ENCODE results near the gene CABLES2. TPM values are rescaled to one million over a fixed set of nuclear protein-coding genes. Genes with fewer than 3 reads are reported as not detected.

CABLES2 gene
- total and polyA plus RNA-seq, 3 experiments from 2014 or later, result 3.2 to 9.2 (median 8.6) TPM

DNA sequence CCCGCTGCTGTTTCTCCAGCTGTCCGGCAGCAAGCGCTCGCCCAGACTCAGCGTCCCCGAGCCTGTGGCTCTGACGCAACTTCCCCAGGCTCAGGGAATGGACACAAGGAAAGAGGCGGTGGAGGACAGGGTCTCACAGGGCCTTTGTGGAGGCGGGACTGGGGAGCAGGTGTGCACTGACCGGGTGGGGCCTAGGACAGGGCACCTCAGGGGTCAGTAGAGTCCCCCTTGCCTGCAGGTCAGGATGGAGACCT lies 60.0 kb downstream of the CABLES2 start:
- Histone ChIP-seq H3K4me1 (ENCODE audit: insufficient read depth, low read length) (no peaks in the 10 kb centered on the region), H3K36me3 (ENCODE audit: insufficient read depth, low read length) (no peaks in the 10 kb centered on the region), H3K27me3 (ENCODE audit: insufficient read depth, low read length, poor library complexity, severe bottlenecking) (no peaks in the 10 kb centered on the region), H3K9me3 (ENCODE audit: low read length) (no peaks in the 10 kb centered on the region), H3K4me3 (ENCODE audit: low read length) (no peak overlapping the region), H3K27ac (ENCODE audit: low read depth, low read length) (no peak overlapping the region)
- DNase-seq, result no peak
- Mint-ChIP-seq H3K9me3 (peaks cover 1 to 8% (median 3%) of the 10 kb centered on the region in 5 donors), H3K4me3 (no peak overlapping the region), H3K27ac (no peak overlapping the region), H3K36me3 (peaks cover 0 to 3% (median 0%) of the 10 kb centered on the region in 3 donors), H3K27me3 (peaks cover 0 to 4% of the 10 kb centered on the region in 2 donors), H3K4me1 (peaks cover 0 to 2% (median 0%) of the 10 kb centered on the region in 3 donors)
- POLR2A ChIA-PET, result no interaction called here
- CTCF ChIA-PET, result no interaction called here

DNA sequence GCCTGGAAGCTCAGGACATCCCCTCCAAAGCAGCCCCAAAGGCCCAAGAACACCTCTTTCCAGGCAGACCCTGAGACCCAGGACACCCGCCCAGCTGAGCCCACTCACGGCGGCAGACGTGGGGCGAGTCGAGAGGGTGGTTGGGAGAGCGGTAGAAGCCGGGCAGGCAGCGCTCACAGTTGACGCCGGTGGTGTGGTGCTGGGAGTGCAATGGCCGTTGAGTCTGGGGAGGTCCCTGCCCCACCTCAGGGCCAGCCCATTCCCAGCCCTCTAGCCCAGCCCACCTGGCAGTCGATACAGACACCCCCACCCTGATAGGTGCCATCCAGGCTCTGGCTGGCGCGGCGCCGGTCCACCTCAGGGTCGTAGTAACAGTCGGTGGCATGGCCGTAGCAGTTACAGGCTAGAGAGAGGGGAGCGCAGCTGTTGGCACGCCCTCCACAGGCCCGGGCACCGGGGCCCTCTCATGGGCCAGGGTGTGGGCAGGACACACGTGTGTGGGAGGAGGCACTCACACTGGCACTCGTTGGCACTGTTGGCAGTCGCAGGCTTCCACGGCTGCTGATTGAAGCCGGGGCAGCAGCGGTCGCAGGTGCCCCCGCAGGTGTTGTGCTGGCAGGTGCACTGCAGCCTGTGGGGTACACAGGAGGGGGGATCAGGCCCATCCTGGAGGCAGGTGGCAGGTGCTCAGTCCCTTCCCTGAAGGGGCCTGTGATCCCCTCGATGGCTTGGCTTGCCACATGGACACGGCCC lies 60.5 kb downstream of the CABLES2 start:
- no peaks in the 10 kb centered on the region for H3K36me3 ChIP-seq (ENCODE audit: insufficient read depth, low read length)
- H3K9me3 ChIP-seq (ENCODE audit: low read length), result no peaks in the 10 kb centered on the region
- ChIA-PET POLR2A (no interaction called here), CTCF (no interaction called here)
- no peak overlapping the region for H3K27ac ChIP-seq (ENCODE audit: low read depth, low read length)
- Mint-ChIP-seq H3K4me3 (no peak overlapping the region), H3K9me3 (peaks cover 1 to 8% (median 3%) of the 10 kb centered on the region in 5 donors), H3K4me1 (peaks cover 0 to 2% (median 0%) of the 10 kb centered on the region in 3 donors), H3K36me3 (peaks cover 0 to 3% (median 0%) of the 10 kb centered on the region in 3 donors), H3K27me3 (peaks cover 4 to 6% of the 10 kb centered on the region in 2 donors), H3K27ac (no peak overlapping the region)
- no peak overlapping the region for H3K4me3 ChIP-seq (ENCODE audit: low read length)
- no peaks in the 10 kb centered on the region for H3K27me3 ChIP-seq (ENCODE audit: insufficient read depth, low read length, poor library complexity, severe bottlenecking)
- H3K4me1 ChIP-seq (ENCODE audit: insufficient read depth, low read length), result no peaks in the 10 kb centered on the region
- DNase-seq, result no peak

DNA sequence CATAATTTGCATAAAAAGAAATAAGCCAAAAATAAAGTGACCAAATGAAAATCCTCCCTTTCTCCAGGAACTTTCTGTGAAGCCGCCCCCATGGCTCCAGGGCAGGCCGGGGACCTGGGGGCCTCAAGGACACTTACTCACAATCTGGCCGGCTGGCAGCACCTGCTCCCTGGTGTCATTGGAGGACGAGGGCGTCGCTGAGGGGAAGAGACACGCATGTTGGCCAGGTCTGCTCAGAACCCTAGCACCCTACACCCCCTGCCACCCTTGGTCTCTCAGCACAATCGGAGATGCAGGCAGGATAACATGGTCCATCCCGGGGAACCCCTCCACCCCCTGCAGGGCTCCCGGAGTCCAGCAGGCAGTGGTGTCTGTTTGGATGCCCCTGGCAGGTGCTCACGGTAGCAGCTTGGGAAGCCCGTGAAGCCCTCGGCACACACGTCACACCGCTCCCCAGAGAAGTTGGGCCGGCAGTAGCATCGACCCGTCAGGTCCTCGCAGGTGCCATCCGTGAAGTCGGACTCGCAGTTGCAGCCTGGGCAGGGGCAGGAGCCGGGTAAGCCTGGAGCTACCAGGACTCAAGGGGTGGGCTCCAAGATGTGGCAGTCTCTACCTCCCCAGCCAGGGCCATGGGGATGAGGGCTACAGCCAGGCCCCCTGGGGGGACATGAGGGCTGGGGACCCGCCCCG lies 61.3 kb downstream of the CABLES2 start:
- H3K27me3 Mint-ChIP-seq, result peaks cover 4 to 6% of the 10 kb centered on the region in 2 donors
- DNase-seq, result no peak
- Histone ChIP-seq H3K27me3 (ENCODE audit: insufficient read depth, low read length, poor library complexity, severe bottlenecking) (no peaks in the 10 kb centered on the region), H3K27ac (ENCODE audit: low read depth, low read length) (no peak overlapping the region), H3K4me1 (ENCODE audit: insufficient read depth, low read length) (no peaks in the 10 kb centered on the region), H3K9me3 (ENCODE audit: low read length) (no peaks in the 10 kb centered on the region), H3K4me3 (ENCODE audit: low read length) (no peak overlapping the region), H3K36me3 (ENCODE audit: insufficient read depth, low read length) (no peaks in the 10 kb centered on the region)
- H3K27ac Mint-ChIP-seq, result no peak overlapping the region
- ChIA-PET POLR2A (no interaction called here), CTCF (no interaction called here)
- peaks cover 1 to 8% (median 3%) of the 10 kb centered on the region in 5 donors for H3K9me3 Mint-ChIP-seq
- peaks cover 0 to 3% (median 0%) of the 10 kb centered on the region in 3 donors for H3K36me3 Mint-ChIP-seq
- no peak overlapping the region for H3K4me3 Mint-ChIP-seq
- peaks cover 0 to 2% (median 0%) of the 10 kb centered on the region in 3 donors for H3K4me1 Mint-ChIP-seq

DNA sequence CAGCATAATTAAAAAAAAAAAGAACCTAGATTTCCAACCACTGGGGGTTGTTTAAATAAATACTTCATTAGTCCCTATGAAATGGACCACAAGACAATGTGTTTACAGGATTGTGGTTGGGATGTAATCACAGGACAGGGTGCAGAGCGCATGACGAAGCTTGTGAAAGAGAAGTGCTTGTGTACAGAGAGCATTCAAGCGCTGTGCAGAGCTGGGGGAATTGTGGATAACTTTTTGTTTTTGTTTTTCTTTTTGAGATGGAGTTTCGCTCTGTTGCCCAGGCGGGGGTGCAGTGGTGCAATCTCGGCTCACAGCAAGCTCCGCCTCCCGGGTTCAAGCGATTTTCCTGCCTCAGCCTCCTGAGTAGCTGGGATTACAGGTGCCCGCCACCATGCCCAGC lies 62.3 kb downstream of the CABLES2 start:
- Histone ChIP-seq H3K27ac (ENCODE audit: low read depth, low read length) (no peak overlapping the region), H3K4me3 (ENCODE audit: low read length) (no peak overlapping the region), H3K27me3 (ENCODE audit: insufficient read depth, low read length, poor library complexity, severe bottlenecking) (no peaks in the 10 kb centered on the region), H3K36me3 (ENCODE audit: insufficient read depth, low read length) (no peaks in the 10 kb centered on the region), H3K9me3 (ENCODE audit: low read length) (no peaks in the 10 kb centered on the region), H3K4me1 (ENCODE audit: insufficient read depth, low read length) (no peaks in the 10 kb centered on the region)
- Mint-ChIP-seq H3K36me3 (peaks cover 0 to 3% (median 2%) of the 10 kb centered on the region in 3 donors), H3K4me1 (peaks cover 0 to 2% (median 0%) of the 10 kb centered on the region in 3 donors), H3K4me3 (no peak overlapping the region), H3K9me3 (peaks cover 3 to 8% (median 4%) of the 10 kb centered on the region in 5 donors), H3K27me3 (peaks cover 5 to 9% of the 10 kb centered on the region in 2 donors), H3K27ac (no peak overlapping the region)
- no peak for DNase-seq
- CTCF ChIA-PET, result no interaction called here
- POLR2A ChIA-PET, result no interaction called here

DNA sequence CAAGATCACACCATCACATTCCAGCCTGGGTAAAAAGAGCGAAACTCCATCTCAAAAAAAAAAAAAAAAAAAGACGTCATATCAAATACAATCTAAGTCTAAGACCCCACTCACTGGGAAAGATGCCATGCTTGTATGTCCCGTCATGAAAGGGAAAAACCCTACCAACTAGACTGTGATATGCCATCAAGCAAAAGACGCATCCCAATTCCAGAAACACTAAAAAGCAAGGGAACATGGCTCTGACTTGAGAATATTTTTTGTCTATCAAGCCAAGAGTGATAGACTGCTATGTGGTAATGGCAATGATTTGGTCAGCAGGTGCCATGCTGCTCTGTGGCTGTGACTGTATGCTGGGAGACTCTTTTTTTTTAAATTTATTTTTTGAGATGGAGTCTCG lies 63.0 kb downstream of the CABLES2 start:
- no peak overlapping the region for H3K27ac ChIP-seq (ENCODE audit: low read depth, low read length)
- POLR2A ChIA-PET, result no interaction called here

DNA sequence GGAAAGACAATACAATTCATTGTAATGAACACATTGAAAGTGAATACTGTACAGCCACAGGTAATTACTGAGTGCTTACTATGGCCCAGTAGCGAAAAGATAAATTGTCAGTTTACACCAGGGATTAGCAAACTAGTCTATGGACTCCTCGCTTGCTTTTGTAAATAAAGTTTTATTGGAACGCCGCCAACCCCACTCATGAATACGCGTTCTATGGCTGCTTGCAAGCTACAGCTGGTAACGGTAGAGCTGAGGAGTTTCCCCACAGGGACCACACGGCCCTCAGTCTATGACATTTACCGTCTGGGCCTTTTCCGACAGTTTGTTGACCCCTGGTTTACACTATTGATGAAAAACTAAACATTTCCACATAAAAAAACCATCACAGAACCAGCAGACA lies 64.2 kb downstream of the CABLES2 start:
- POLR2A ChIA-PET, result interaction anchor here (0.6 kb wide), 1 partner anchor 11 kb away, joined by 3 read pairs; no protein-coding TSS in a partner anchor
- H3K27ac ChIP-seq (ENCODE audit: low read depth, low read length), result no peak overlapping the region
- no peak overlapping the region for H3K4me3 Mint-ChIP-seq
- H3K27me3 ChIP-seq (ENCODE audit: insufficient read depth, low read length, poor library complexity, severe bottlenecking), result no peaks in the 10 kb centered on the region
- H3K9me3 ChIP-seq (ENCODE audit: low read length), result no peaks in the 10 kb centered on the region
- H3K4me1 ChIP-seq (ENCODE audit: insufficient read depth, low read length), result no peaks in the 10 kb centered on the region
- peaks cover 5 to 15% of the 10 kb centered on the region in 2 donors for H3K27me3 Mint-ChIP-seq
- H3K27ac Mint-ChIP-seq, result no peak overlapping the region
- CTCF ChIA-PET, result no interaction called here
- peaks cover 0 to 7% (median 0%) of the 10 kb centered on the region in 3 donors for H3K36me3 Mint-ChIP-seq
- no peaks in the 10 kb centered on the region for H3K36me3 ChIP-seq (ENCODE audit: insufficient read depth, low read length)
- H3K9me3 Mint-ChIP-seq, result peaks cover 0 to 3% (median 1%) of the 10 kb centered on the region in 5 donors
- DNase-seq, result no peak
- H3K4me3 ChIP-seq (ENCODE audit: low read length), result no peak overlapping the region
- no peaks in the 10 kb centered on the region for H3K4me1 Mint-ChIP-seq

More for the DNA sequence above, 63.0 kb downstream of the CABLES2 start:
- CTCF ChIA-PET, result interaction anchor here (0.8 kb wide), 1 partner anchor 13 kb away, joined by 3 read pairs; no protein-coding TSS in a partner anchor
- Mint-ChIP-seq H3K9me3 (peaks cover 3 to 8% (median 4%) of the 10 kb centered on the region in 5 donors), H3K36me3 (peaks cover 0 to 7% (median 2%) of the 10 kb centered on the region in 3 donors), H3K27me3 (peaks cover 5 to 13% of the 10 kb centered on the region in 2 donors), H3K4me1 (peaks cover 0 to 2% (median 0%) of the 10 kb centered on the region in 3 donors), H3K4me3 (no peak overlapping the region), H3K27ac (no peak overlapping the region)
- no peaks in the 10 kb centered on the region for H3K4me1 ChIP-seq (ENCODE audit: insufficient read depth, low read length)
- H3K36me3 ChIP-seq (ENCODE audit: insufficient read depth, low read length), result no peaks in the 10 kb centered on the region
- H3K9me3 ChIP-seq (ENCODE audit: low read length), result no peaks in the 10 kb centered on the region
- H3K27me3 ChIP-seq (ENCODE audit: insufficient read depth, low read length, poor library complexity, severe bottlenecking), result no peaks in the 10 kb centered on the region
- H3K4me3 ChIP-seq (ENCODE audit: low read length), result no peak overlapping the region
- no peak for DNase-seq

DNA sequence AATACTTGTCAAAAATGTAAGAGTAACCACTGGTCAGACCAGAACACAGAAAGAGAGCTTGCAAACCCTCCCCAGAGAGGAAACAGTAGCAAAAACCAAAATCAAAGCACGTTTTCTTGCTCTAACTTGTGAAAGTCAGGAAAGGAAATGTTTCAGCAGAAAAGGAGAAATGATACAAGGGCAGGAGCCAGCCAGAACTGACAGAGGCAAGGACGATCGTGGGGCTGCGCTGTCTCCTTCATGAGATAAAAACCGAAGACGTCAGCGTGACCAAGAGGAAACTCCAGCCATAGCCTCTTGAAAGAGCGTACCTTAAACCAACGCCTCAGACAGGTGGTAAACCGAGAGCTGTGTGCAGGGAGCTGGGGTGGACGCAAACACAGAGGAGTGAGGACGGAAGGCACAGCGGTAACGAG lies 67.4 kb downstream of the CABLES2 start:
- Histone ChIP-seq H3K27me3 (ENCODE audit: insufficient read depth, low read length, poor library complexity, severe bottlenecking) (no peaks in the 10 kb centered on the region), H3K9me3 (ENCODE audit: low read length) (no peaks in the 10 kb centered on the region), H3K27ac (ENCODE audit: low read depth, low read length) (no peak overlapping the region), H3K4me3 (ENCODE audit: low read length) (no peak overlapping the region), H3K4me1 (ENCODE audit: insufficient read depth, low read length) (no peaks in the 10 kb centered on the region), H3K36me3 (ENCODE audit: insufficient read depth, low read length) (no peaks in the 10 kb centered on the region)
- Mint-ChIP-seq H3K4me1 (no peaks in the 10 kb centered on the region), H3K36me3 (peaks cover 0 to 7% (median 0%) of the 10 kb centered on the region in 3 donors), H3K4me3 (no peak overlapping the region), H3K27me3 (peaks cover 5 to 16% of the 10 kb centered on the region in 2 donors), H3K9me3 (peaks cover 0 to 3% (median 0%) of the 10 kb centered on the region in 5 donors), H3K27ac (no peak overlapping the region)
- ChIA-PET POLR2A (interaction anchor here (0.7 kb wide), 1 partner anchor 21 kb away, joined by 7 read pairs; no protein-coding TSS in a partner anchor), CTCF (no interaction called here)
- no peak for DNase-seq
